ENCODE measurements around the gene TPD52L1. TPM values are rescaled to one million over a fixed set of nuclear protein-coding genes. Genes with fewer than 3 reads are reported as not detected.

Gene TPD52L1
- total RNA-seq, 1 donor from 2014 or later, result 7.2 TPM

- Mint-ChIP-seq H3K4me3 (ENCODE audit: unreplicated experiment) (no peak overlapping the region), H3K36me3 (ENCODE audit: unreplicated experiment) (peaks cover 28% of the 10 kb centered on the region), H3K27ac (ENCODE audit: unreplicated experiment) (no peak overlapping the region), H3K27me3 (ENCODE audit: unreplicated experiment) (no peaks in the 10 kb centered on the region), H3K4me1 (ENCODE audit: unreplicated experiment) (no peaks in the 10 kb centered on the region), H3K9me3 (ENCODE audit: unreplicated experiment) (peaks cover 46% of the 10 kb centered on the region)
- no peak for DNase-seq (ENCODE audit: extremely low spot score, unreplicated experiment)
- TF ChIP-seq CTCF (IDR thresholded peaks at IDR 0.05), result no peak
Observed at GRCh38 chr6:125111219-125111983, 42.2 kb upstream of the TPD52L1 start.

DNA sequence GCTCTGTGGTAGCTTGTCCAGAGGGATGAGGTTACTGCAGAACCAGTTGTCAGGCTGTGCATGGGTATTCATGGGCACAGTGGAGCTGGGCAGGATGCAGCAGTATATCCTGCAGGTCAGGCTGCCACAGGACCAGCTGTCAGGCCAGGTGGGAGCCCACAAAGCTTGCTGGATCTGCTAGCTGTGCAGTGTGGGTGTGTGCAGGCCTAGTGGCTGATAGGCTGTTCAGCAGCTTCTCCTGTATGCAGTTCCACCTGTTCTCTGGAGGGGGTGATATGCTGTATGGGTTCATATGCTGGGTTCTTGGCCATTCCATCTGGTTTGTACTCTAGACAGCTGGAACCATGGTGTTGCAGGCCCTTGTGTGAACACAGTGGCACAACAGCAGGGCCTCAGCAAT lies 40.6 kb upstream of the TPD52L1 start:
- Mint-ChIP-seq H3K4me3 (ENCODE audit: unreplicated experiment) (no peak overlapping the region), H3K27ac (ENCODE audit: unreplicated experiment) (no peak overlapping the region), H3K9me3 (ENCODE audit: unreplicated experiment) (peaks cover 39% of the 10 kb centered on the region), H3K36me3 (ENCODE audit: unreplicated experiment) (peaks cover 28% of the 10 kb centered on the region), H3K4me1 (ENCODE audit: unreplicated experiment) (no peaks in the 10 kb centered on the region), H3K27me3 (ENCODE audit: unreplicated experiment) (no peaks in the 10 kb centered on the region)
- no peak for TF ChIP-seq CTCF (IDR thresholded peaks at IDR 0.05)
- no peak for DNase-seq (ENCODE audit: extremely low spot score, unreplicated experiment)

DNA sequence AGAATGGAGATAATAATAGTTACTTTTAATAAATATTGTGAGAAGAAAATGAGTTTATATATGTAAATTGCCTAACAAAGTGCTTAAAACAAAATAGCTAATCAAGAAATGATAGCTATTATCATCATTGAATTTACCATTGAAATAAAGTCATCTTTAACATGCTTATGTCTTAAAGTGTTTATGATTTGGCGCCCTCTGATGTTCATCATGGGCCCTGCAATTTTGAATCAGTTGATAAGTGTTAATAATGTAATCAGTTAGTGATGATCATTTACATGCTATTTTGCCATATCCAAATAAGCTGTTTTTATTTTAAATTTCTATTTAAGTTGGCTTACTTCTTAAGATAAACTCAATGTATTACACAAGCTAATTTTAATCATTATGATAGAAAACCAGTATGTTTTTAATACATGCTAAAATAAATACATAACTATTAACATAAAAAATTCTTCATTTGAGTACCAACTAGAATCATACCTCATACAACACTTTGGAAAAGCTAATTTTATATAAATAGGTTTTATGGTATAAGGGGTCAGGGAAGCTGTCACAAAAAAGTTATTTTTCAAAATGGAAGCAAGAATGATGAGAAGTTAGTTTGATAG lies 39.2 kb upstream of the TPD52L1 start:
- Mint-ChIP-seq H3K4me1 (ENCODE audit: unreplicated experiment) (no peaks in the 10 kb centered on the region), H3K27ac (ENCODE audit: unreplicated experiment) (no peak overlapping the region), H3K4me3 (ENCODE audit: unreplicated experiment) (no peak overlapping the region), H3K9me3 (ENCODE audit: unreplicated experiment) (peaks cover 28% of the 10 kb centered on the region), H3K36me3 (ENCODE audit: unreplicated experiment) (peaks cover 26% of the 10 kb centered on the region), H3K27me3 (ENCODE audit: unreplicated experiment) (no peaks in the 10 kb centered on the region)
- peak; percentile 89 for TF ChIP-seq CTCF (IDR thresholded peaks at IDR 0.05)
- DNase-seq (ENCODE audit: extremely low spot score, unreplicated experiment), result no peak

DNA sequence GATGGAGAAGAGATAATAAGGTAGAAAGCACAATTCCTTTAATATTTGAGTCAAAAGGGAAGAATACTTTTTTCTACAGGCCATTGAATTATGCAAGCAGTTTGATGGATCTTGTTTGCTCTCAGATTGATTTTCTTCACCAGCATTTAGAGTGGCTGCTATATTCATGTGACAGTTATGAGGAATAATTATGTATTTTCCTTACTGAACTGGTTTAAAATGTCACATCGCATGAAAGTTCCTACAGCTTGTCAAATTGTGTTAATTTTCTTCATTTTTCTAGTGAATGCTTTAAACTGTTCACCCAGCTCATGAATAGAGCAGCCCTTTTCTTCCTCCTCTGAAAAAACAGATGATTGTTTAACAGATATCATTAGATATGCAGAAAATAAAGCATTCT lies 37.4 kb upstream of the TPD52L1 start:
- Mint-ChIP-seq H3K27me3 (ENCODE audit: unreplicated experiment) (no peaks in the 10 kb centered on the region), H3K4me3 (ENCODE audit: unreplicated experiment) (no peak overlapping the region), H3K4me1 (ENCODE audit: unreplicated experiment) (peaks cover 2% of the 10 kb centered on the region), H3K36me3 (ENCODE audit: unreplicated experiment) (peaks cover 9% of the 10 kb centered on the region), H3K9me3 (ENCODE audit: unreplicated experiment) (peaks cover 9% of the 10 kb centered on the region), H3K27ac (ENCODE audit: unreplicated experiment) (no peak overlapping the region)
- DNase-seq (ENCODE audit: extremely low spot score, unreplicated experiment), result no peak
- no peak for TF ChIP-seq CTCF (IDR thresholded peaks at IDR 0.05)

GRCh38 chr6:125116710-125117109 lies 36.9 kb upstream of the TPD52L1 start:
- Mint-ChIP-seq H3K27me3 (ENCODE audit: unreplicated experiment) (no peaks in the 10 kb centered on the region), H3K9me3 (ENCODE audit: unreplicated experiment) (peaks cover 4% of the 10 kb centered on the region), H3K27ac (ENCODE audit: unreplicated experiment) (no peak overlapping the region), H3K4me3 (ENCODE audit: unreplicated experiment) (no peak overlapping the region), H3K4me1 (ENCODE audit: unreplicated experiment) (peaks cover 2% of the 10 kb centered on the region), H3K36me3 (ENCODE audit: unreplicated experiment) (peaks cover 4% of the 10 kb centered on the region)
- no peak for TF ChIP-seq CTCF (IDR thresholded peaks at IDR 0.05)
- DNase-seq (ENCODE audit: extremely low spot score, unreplicated experiment), result no peak
